HepG2 (cell line): ENCODE data around the gene DNAJC5. TPM values are rescaled to one million over a fixed set of nuclear protein-coding genes. Genes with fewer than 3 reads are reported as not detected.

ENCODE experiments used
- BHLHE40 ChIP-seq: IDR thresholded peaks from 2 replicates; pipeline ENCODE4 v1.6.1; 2011; ENCODE audit warnings: low read length, improper control_type of control experiment
- EED ChIP-seq: sonication (generic); formaldehyde crosslinking; IDR thresholded peaks from 2 replicates; pipeline ENCODE4 v1.5.0; 2020; ENCODE audit warnings: mild to moderate bottlenecking, missing genetic modification reagents
- HOXA3 ChIP-seq: sonication (generic); formaldehyde crosslinking; IDR thresholded peaks from 2 replicates; pipeline ENCODE4 v1.5.0; 2020; ENCODE audit warnings: missing genetic modification reagents
- NR2C2 ChIP-seq: sonication (generic); formaldehyde crosslinking; IDR thresholded peaks from 2 replicates; pipeline ENCODE4 v1.4.0; 2020; ENCODE audit warnings: missing genetic modification reagents, mild to moderate bottlenecking, moderate library complexity, borderline replicate concordance
- RARG ChIP-seq: sonication (generic); formaldehyde crosslinking; IDR thresholded peaks from 2 replicates; pipeline ENCODE4 v1.4.0; 2020; ENCODE audit warnings: low read depth, mild to moderate bottlenecking, missing genetic modification reagents
- RBM22 ChIP-seq: fragments of 200-400 bp; formaldehyde crosslinking; optimal IDR thresholded peaks from 2 replicates; pipeline ENCODE3; 2017; ENCODE audit warnings: mild to moderate bottlenecking, low read length, moderate library complexity
- SP1 ChIP-seq, 2 experiments: fragments of 450-650 bp in 1 of 2; sonication (generic) in 1 of 2; formaldehyde crosslinking in 1 of 2; IDR thresholded peaks; 2 replicates each; pipeline versions ENCODE4 v1.4.0 to v1.6.1; 2016 to 2020; ENCODE audit warnings: missing genetic modification reagents in 1 of 2
- TEAD2 ChIP-seq: sonication (generic); formaldehyde crosslinking; IDR thresholded peaks from 2 replicates; pipeline ENCODE4 v1.9.0; 2021; ENCODE audit warnings: missing genetic modification reagents
- ZBTB4 ChIP-seq: sonication (generic); formaldehyde crosslinking; IDR thresholded peaks from 2 replicates; pipeline ENCODE4 v1.4.0; 2020; ENCODE audit warnings: missing genetic modification reagents, mild to moderate bottlenecking, borderline replicate concordance
- ZFP90 ChIP-seq: sonication (generic); formaldehyde crosslinking; IDR thresholded peaks from 2 replicates; pipeline ENCODE4 v1.8.0; 2022; ENCODE audit warnings: missing genetic modification reagents, mild to moderate bottlenecking, inconsistent platforms, borderline replicate concordance
- ZNF329 ChIP-seq: sonication (generic); formaldehyde crosslinking; IDR thresholded peaks from 2 replicates; pipeline ENCODE4 v1.9.0; 2021; ENCODE audit warnings: low read depth, mild to moderate bottlenecking, missing genetic modification reagents
- polyA plus RNA-seq, 8 experiments: library from polyadenylated mRNA; depleted of rRNA in 3 of 8; stranded (reverse) in 7 of 8; unstranded in 1 of 8; fragments of >200 nt; fragmentation: Illumina TruSeq in 4 of 8; extraction: Trizol in 4 of 8; gene quantifications; 2 replicates each; pipeline versions ENCODE4 v1.2.1 to v1.2.3, GENCODE V29; 2011 to 2016; ENCODE audit warnings: low read depth in 4 of 8, missing spikeins in 1 of 8, mixed read lengths in 1 of 8; ENCODE audit not compliant: insufficient read depth in 1 of 8
- total RNA-seq, 5 experiments: library from RNA; depleted of rRNA; stranded (reverse); fragments of >200 nt; fragmentation: Illumina TruSeq; extraction: Trizol; gene quantifications; 2 replicates each; pipeline ENCODE4 v1.2.3, GENCODE V29; 2016; ENCODE audit warnings: low read depth in 1 of 5

DNAJC5 gene
- total and polyA plus RNA-seq, 2 of the 13 experiments (the other 11 are each of a cell fraction or from before 2014, with no cell fraction given) = 42.8 to 64.5 TPM

GRCh38 chr20:63940071-63940471, 45.1 kb downstream of the DNAJC5 start (continued):
- TF ChIP-seq ZFP90 (CRISPR knock-in tag) (no peak), EED (CRISPR knock-in tag) (0 out of 2 replicates have a peak, but pooled peaks have one; percentile 66), RBM22 (peak; percentile 92), ZNF329 (CRISPR knock-in tag) (no peak), ZBTB4 (CRISPR knock-in tag) (0 out of 2 replicates have a peak, but pooled peaks have one; percentile 55), TEAD2 (CRISPR knock-in tag) (no peak), RARG (no peak), HOXA3 (CRISPR knock-in tag) (peak; percentile 48; the same call in 1 of the 2 replicates), NR2C2 (no peak), SP1 (IDR thresholded peaks at IDR 0.05) (no peak), SP1 (CRISPR knock-in tag; IDR thresholded peaks at IDR 0.05) (0 out of 2 replicates have a peak, but pooled peaks have one; percentile 1), BHLHE40 (no peak)
